Osteocyte (in vitro differentiated cells): Measurements from ENCODE around the gene MCF2L2. TPM values are rescaled to one million over a fixed set of nuclear protein-coding genes. Genes with fewer than 3 reads are reported as not detected.

Experiments used
- DNase-seq: peaks from one replicate; pipeline ENCODE4 v3.0.0; 2021; ENCODE audit warnings: mixed read lengths; ENCODE audit not compliant: unreplicated experiment; ENCODE audit errors: extremely low spot score
- H3K27ac Mint-ChIP-seq: one replicate; pipeline ENCODE4 v1.8.0; 2021; ENCODE audit warnings: mild to moderate bottlenecking, mixed read lengths; ENCODE audit not compliant: unreplicated experiment
- H3K27me3 Mint-ChIP-seq: one replicate; pipeline ENCODE4 v1.8.0; 2021; ENCODE audit warnings: mixed read lengths; ENCODE audit not compliant: unreplicated experiment
- H3K36me3 Mint-ChIP-seq: one replicate; pipeline ENCODE4 v1.8.0; 2021; ENCODE audit warnings: mixed read lengths; ENCODE audit not compliant: unreplicated experiment
- H3K4me1 Mint-ChIP-seq: one replicate; pipeline ENCODE4 v1.8.0; 2021; ENCODE audit warnings: mixed read lengths; ENCODE audit not compliant: unreplicated experiment
- H3K4me3 Mint-ChIP-seq: one replicate; pipeline ENCODE4 v1.8.0; 2021; ENCODE audit warnings: mild to moderate bottlenecking, moderate library complexity, mixed read lengths; ENCODE audit not compliant: unreplicated experiment
- H3K9me3 Mint-ChIP-seq: one replicate; pipeline ENCODE4 v1.8.0; 2021; ENCODE audit warnings: mixed read lengths; ENCODE audit not compliant: unreplicated experiment
- CTCF ChIP-seq: fragments of 200-600 bp; sonication (generic); IDR thresholded peaks from 2 replicates; pipeline ENCODE4 v1.5.0; 2021; ENCODE audit warnings: antibody characterized with exemption, mild to moderate bottlenecking, moderate library complexity
- total RNA-seq: library from RNA; stranded (reverse); gene quantifications from 2 replicates; pipeline ENCODE4 v1.2.1, GENCODE V29; 2021

MCF2L2 gene
- total RNA-seq, 1 donor from 2014 or later, result 1.7 TPM

- Mint-ChIP-seq H3K36me3 (no peaks in the 10 kb centered on the region), H3K27me3 (no peaks in the 10 kb centered on the region), H3K4me3 (no peak overlapping the region), H3K27ac (no peak overlapping the region), H3K4me1 (peaks cover 3% of the 10 kb centered on the region), H3K9me3 (peaks cover 6% of the 10 kb centered on the region)
- TF ChIP-seq CTCF, result no peak
- DNase-seq, result no peak
Observed at GRCh38 chr3:183193762-183194689, 234.4 kb downstream of the MCF2L2 start.

- no peak for TF ChIP-seq CTCF
- no peak for DNase-seq
- Mint-ChIP-seq H3K4me3 (no peak overlapping the region), H3K27ac (no peak overlapping the region), H3K27me3 (no peaks in the 10 kb centered on the region), H3K9me3 (peaks cover 2% of the 10 kb centered on the region), H3K36me3 (no peaks in the 10 kb centered on the region), H3K4me1 (peaks cover 3% of the 10 kb centered on the region)
Observed at GRCh38 chr3:183192650-183193300, 235.6 kb downstream of the MCF2L2 start.

- Mint-ChIP-seq H3K4me3 (no peak overlapping the region), H3K27ac (no peak overlapping the region), H3K4me1 (peaks cover 15% of the 10 kb centered on the region), H3K27me3 (no peaks in the 10 kb centered on the region), H3K36me3 (no peaks in the 10 kb centered on the region), H3K9me3 (no peaks in the 10 kb centered on the region)
- DNase-seq, result no peak
- no peak for TF ChIP-seq CTCF
Observed at GRCh38 chr3:183189641-183190040, 238.8 kb downstream of the MCF2L2 start.

- H3K4me3 Mint-ChIP-seq, result no peak overlapping the region
- no peak for DNase-seq
- H3K9me3 Mint-ChIP-seq, result no peaks in the 10 kb centered on the region
- peak; percentile 39 for TF ChIP-seq CTCF
- H3K27me3 Mint-ChIP-seq, result no peaks in the 10 kb centered on the region
- no peak overlapping the region for H3K27ac Mint-ChIP-seq
- peaks cover 12% of the 10 kb centered on the region for H3K4me1 Mint-ChIP-seq
- H3K36me3 Mint-ChIP-seq, result no peaks in the 10 kb centered on the region
Observed at GRCh38 chr3:183188895-183189462, 239.4 kb downstream of the MCF2L2 start.

- Mint-ChIP-seq H3K4me3 (no peak overlapping the region), H3K36me3 (no peaks in the 10 kb centered on the region), H3K9me3 (no peaks in the 10 kb centered on the region), H3K27me3 (no peaks in the 10 kb centered on the region), H3K27ac (peak overlapping the region; percentile 70), H3K4me1 (peaks cover 12% of the 10 kb centered on the region)
- TF ChIP-seq CTCF, result no peak
- DNase-seq, result no peak
Observed at GRCh38 chr3:183185696-183186095, 242.7 kb downstream of the MCF2L2 start.
